ENCODE results near the gene GAB3.

GRCh38 chrX:154730253-154730891 lies 20.5 kb downstream of the GAB3 start:
- TF ChIP-seq CTCF (IDR thresholded peaks at IDR 0.05) = no peak
- TF ChIP-seq E2F4 (CRISPR knock-in tag; IDR thresholded peaks at IDR 0.05; ENCODE audit: borderline replicate concordance, low read depth) = no peak
- TF ChIP-seq CBFB (CRISPR knock-in tag; IDR thresholded peaks at IDR 0.05; ENCODE audit: low read depth) = no peak
- no peak for TF ChIP-seq STAT6 (CRISPR knock-in tag; conservative IDR thresholded peaks at IDR 0.05; ENCODE audit: low read depth)
- TF ChIP-seq E2F1 (CRISPR knock-in tag; IDR thresholded peaks at IDR 0.05) = no peak
- TF ChIP-seq NFE2L1 (CRISPR knock-in tag; IDR thresholded peaks at IDR 0.05) = no peak
- TF ChIP-seq AFF4 (CRISPR knock-in tag; IDR thresholded peaks at IDR 0.05; ENCODE audit: borderline replicate concordance) = no peak

Measured in WTC11 (cell line).